22Rv1 (cell line): ENCODE results near the gene DYNLT4.
A peak's percentile ranks its signal among the peaks of the same experiment; 100 is the strongest.

Source experiments
- H3K27ac ChIP-seq: fragments of 450-650 bp; 2 replicates; pipeline ENCODE4 v1.5.1; 2017
- ZFX ChIP-seq: fragments of 450-650 bp; IDR thresholded peaks from 2 replicates; pipeline ENCODE4 v1.6.1; 2017; ENCODE audit warnings: antibody characterized with exemption, borderline replicate concordance
- TF ChIP-seq, protein P1 (sequence below): fragments of 450-650 bp; IDR thresholded peaks from 2 replicates; pipeline ENCODE4 v1.5.1; 2017; ENCODE audit warnings: mild to moderate bottlenecking

DYNLT4 gene, protein sequence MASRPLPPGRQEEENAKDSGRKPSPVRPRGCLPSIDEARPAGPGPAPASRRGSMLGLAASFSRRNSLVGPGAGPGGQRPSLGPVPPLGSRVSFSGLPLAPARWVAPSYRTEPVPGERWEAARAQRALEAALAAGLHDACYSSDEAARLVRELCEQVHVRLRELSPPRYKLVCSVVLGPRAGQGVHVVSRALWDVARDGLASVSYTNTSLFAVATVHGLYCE

DNA sequence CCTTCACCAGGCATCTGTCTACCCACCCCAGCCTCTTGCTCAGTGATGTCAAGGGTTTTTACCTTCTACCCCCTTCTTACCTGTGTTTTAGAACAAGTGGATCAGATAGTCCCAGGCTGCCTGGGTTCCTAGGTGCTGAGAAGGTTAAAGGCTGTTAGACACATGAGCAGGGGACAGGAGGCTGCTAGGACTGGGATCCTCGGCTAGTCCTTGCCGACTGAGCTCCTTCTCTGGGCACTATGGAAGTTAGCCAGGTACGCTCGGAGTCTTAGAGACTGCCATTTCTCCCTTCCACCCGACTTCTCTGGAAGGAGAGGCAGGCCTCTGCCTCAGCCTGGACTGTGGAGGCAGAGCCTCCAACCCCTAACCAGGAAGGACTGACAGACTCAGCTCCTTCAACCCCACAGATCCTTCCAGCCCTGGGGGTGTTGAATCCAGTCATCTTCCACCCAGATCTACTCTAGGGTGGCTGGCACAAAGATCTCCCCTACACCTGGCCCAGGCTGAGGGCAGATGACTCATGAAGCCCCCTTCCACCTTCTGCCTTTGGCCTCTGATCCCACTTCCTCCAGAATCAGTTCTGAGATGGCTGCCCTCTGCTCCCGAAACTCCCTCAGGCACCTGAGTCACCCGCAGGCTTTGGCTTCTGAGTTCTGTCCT lies at the start of gene DYNLT4:
Gene DYNLT4 (minus strand): TSS at position 648 of the 660 bp plus-strand sequence. CDS start 683 bp downstream, outside the sequence.
- no peak for TF ChIP-seq ZFX
- TF ChIP-seq, protein P1, sequence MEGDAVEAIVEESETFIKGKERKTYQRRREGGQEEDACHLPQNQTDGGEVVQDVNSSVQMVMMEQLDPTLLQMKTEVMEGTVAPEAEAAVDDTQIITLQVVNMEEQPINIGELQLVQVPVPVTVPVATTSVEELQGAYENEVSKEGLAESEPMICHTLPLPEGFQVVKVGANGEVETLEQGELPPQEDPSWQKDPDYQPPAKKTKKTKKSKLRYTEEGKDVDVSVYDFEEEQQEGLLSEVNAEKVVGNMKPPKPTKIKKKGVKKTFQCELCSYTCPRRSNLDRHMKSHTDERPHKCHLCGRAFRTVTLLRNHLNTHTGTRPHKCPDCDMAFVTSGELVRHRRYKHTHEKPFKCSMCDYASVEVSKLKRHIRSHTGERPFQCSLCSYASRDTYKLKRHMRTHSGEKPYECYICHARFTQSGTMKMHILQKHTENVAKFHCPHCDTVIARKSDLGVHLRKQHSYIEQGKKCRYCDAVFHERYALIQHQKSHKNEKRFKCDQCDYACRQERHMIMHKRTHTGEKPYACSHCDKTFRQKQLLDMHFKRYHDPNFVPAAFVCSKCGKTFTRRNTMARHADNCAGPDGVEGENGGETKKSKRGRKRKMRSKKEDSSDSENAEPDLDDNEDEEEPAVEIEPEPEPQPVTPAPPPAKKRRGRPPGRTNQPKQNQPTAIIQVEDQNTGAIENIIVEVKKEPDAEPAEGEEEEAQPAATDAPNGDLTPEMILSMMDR = no peak
- peak within 1 kb of the TSS; percentile 94 for H3K27ac ChIP-seq

DNA sequence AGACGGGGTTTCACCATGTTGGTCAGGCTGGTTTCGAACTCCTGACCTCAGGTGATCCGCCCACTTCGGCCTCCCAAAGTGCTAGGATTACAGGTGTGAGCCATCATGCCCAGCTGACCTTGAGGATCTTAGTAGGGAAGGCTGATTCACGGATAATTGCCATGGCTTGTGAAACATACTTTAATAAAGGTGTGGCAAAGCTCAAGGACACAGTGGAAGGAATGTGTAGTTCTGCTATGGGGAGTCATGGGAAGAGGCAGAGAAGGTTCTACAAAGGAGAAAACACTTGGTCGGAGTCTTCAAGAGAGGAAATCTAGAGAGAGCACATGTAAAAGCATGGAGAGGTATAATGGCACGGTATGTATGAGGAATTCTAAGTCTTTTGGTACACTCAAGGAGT lies 48.6 kb upstream of the DYNLT4 start:
- no peak for TF ChIP-seq ZFX
- TF ChIP-seq, protein P1 = no peak
- H3K27ac ChIP-seq = no peak overlapping the region

DNA sequence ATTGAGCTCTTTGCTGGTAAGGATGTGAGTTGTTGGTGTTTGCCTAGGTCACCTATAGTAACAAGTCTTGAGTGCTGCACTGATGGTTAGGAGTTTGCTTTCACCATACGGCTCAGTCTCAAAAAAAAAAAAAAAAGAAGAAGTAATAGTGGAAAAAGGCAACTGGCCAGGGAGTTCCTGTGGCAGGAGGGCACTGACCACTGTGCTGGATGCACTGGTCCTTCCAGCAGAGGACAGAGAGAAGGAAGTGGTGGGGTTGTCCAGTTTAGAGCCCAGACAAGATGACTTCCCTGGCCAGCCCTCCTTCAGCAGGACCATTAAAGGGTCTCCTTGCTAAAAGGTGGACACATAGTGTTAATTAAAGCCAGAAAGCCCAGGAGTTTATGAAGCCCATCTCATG lies 47.8 kb upstream of the DYNLT4 start:
- H3K27ac ChIP-seq = no peak overlapping the region
- TF ChIP-seq ZFX = no peak
- TF ChIP-seq, protein P1 = no peak

DNA sequence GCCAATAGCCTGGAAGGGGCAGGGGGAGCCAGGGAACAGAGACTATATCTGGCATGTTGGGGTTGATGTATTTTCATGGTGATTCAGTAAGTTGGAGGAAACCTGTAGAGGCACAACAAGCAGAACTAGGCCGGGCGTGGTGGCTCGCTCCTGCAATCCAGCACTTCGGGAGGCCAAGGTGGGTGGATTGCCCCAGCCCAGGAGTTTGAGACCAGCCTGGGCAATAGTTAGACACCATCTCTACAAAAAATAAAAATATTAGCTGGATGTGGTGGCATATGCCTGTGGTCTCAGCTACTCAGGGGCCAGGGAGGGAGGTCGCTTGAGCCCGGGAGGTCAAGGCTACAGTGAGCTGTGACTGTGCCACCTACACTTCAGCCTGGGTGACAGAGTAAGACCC lies 46.0 kb upstream of the DYNLT4 start:
- TF ChIP-seq ZFX = no peak
- TF ChIP-seq, protein P1 = no peak
- H3K27ac ChIP-seq = no peak overlapping the region

DNA sequence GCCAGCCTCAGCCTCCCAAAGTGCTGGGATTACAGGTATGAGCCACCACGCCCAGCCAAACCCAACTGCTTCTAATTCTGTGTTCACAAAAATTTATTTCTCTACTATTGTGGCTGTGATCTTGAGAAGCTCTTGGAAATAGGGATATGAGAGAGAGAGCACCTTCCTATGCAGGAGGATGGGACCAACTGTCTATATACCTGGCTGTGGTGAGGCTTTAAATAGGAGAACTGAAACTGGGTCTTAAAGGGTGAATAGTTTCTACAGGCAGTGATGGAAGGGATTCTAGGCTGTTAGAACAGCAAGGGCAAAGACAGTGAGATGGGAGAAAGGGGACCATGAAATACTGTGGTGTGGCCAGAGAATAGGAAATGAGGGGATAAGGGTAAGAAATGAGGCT lies 44.2 kb upstream of the DYNLT4 start:
- TF ChIP-seq, protein P1 = no peak
- TF ChIP-seq ZFX = no peak
- no peak overlapping the region for H3K27ac ChIP-seq

DNA sequence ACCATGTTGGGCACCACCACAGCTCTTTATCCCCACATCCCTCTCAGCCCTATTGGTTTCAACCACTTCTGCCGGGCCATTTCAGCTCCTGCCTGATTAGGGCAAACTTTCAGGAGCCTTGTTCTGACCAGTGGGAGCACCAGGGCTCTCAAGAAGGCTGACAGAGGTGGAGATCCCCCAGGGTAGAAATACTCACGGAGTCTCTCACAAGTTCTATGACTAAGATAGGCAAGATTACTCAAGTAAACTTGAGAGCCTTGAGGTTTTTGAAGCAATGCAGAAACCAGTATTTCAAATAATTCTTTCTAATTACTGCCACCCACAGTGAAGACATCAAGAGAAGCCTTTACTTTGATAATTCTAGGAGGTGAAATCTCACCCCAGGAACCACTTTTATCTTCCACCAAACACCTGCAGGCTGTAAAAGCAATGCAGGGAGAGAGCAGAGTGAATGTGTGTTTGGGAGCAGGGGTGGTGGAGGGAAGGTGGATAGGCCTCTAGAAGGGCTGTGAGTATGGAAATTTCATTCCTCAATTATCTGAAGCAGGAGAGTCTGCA lies 42.5 kb upstream of the DYNLT4 start:
- H3K27ac ChIP-seq = no peak overlapping the region
- TF ChIP-seq, protein P1 = no peak
- no peak for TF ChIP-seq ZFX
